Hepatocyte (in vitro differentiated cells): ENCODE measurements around the gene SMYD1. TPM values are rescaled to one million over a fixed set of nuclear protein-coding genes. Genes with fewer than 3 reads are reported as not detected.

Source experiments
- DNase-seq: peaks from one replicate; pipeline ENCODE4 v3.0.0-alpha.2; 2016; ENCODE audit warnings: low spot score
- H2AFZ ChIP-seq: fragments of 200-600 bp; sonication (generic); 2 replicates; pipeline ENCODE4 v1.6.0; 2016; ENCODE audit warnings: antibody characterized with exemption, mild to moderate bottlenecking
- H3K27ac ChIP-seq: fragments of 200-600 bp; sonication (generic); 2 replicates; pipeline ENCODE4 v1.5.1; 2016; ENCODE audit warnings: mild to moderate bottlenecking
- H3K27me3 ChIP-seq: fragments of 200-600 bp; sonication (generic); 2 replicates; pipeline ENCODE4 v1.6.1; 2016
- H3K36me3 ChIP-seq: fragments of 200-600 bp; sonication (generic); replicated peaks from 2 replicates; pipeline ENCODE4 v1.5.1; 2016; ENCODE audit warnings: low read depth; ENCODE audit not compliant: insufficient read depth
- H3K4me1 ChIP-seq: fragments of 200-600 bp; sonication (generic); 2 replicates; pipeline ENCODE4 v1.5.1; 2016; ENCODE audit warnings: mild to moderate bottlenecking, moderate library complexity; ENCODE audit not compliant: insufficient read depth
- H3K4me2 ChIP-seq: fragments of 200-600 bp; sonication (generic); 2 replicates; pipeline ENCODE4 v1.6.0; 2016
- H3K4me3 ChIP-seq: fragments of 200-600 bp; sonication (generic); 2 replicates; pipeline ENCODE4 v1.5.1; 2016; ENCODE audit warnings: mild to moderate bottlenecking
- H3K79me2 ChIP-seq: fragments of 200-600 bp; sonication (generic); 2 replicates; pipeline ENCODE4 v1.6.0; 2017; ENCODE audit warnings: mild to moderate bottlenecking
- H3K9me2 ChIP-seq: fragments of 200-600 bp; sonication (generic); replicated peaks from 2 replicates; pipeline ENCODE4 v1.6.0; 2017; ENCODE audit warnings: mild to moderate bottlenecking; ENCODE audit not compliant: insufficient read depth
- H3K9me3 ChIP-seq: fragments of 200-600 bp; sonication (generic); 2 replicates; pipeline ENCODE4 v1.5.1; 2016; ENCODE audit warnings: low read depth, mild to moderate bottlenecking
- H4K20me1 ChIP-seq: fragments of 200-600 bp; sonication (generic); 2 replicates; pipeline ENCODE4 v1.6.0; 2016; ENCODE audit warnings: mild to moderate bottlenecking; ENCODE audit not compliant: insufficient read depth, poor library complexity, severe bottlenecking
- EZH2 ChIP-seq: fragments of 200-600 bp; sonication (generic); IDR thresholded peaks from 2 replicates; pipeline ENCODE4 v1.6.1; 2016; ENCODE audit warnings: antibody characterized with exemption, mild to moderate bottlenecking, borderline replicate concordance
- EZH2phosphoT487 ChIP-seq: fragments of 200-600 bp; sonication (generic); IDR thresholded peaks from one replicate; pipeline ENCODE4 v1.6.1; 2018; ENCODE audit warnings: antibody characterized with exemption, mild to moderate bottlenecking, low read depth, moderate library complexity; ENCODE audit not compliant: unreplicated experiment, severe bottlenecking
- WGBS: methylation state at CpG from one replicate; pipeline ENCODE4 v1.1.6; 2016; ENCODE audit warnings: low lambda C conversion rate; ENCODE audit errors: missing lambda C conversion rate; 5-methylcytosine and 5-hydroxymethylcytosine counted together
- microRNA-seq: library from miRNA; unstranded; fragments of <30 nt; microRNA quantifications from one replicate; pipeline ENCODE4, GENCODE V29; 2017
- polyA plus RNA-seq: library from polyadenylated mRNA; unstranded; fragments of >200 nt; fragmentation: Nextera tagmentation; extraction: Ambion mirVana; gene quantifications from 2 replicates; pipeline ENCODE4 v1.2.1, GENCODE V29; 2016
- small RNA-seq: library from RNA; depleted of rRNA; stranded (forward); fragments of <200 nt; gene quantifications from one replicate; pipeline ENCODE3, GENCODE V24; 2014
- total RNA-seq: library from RNA; depleted of rRNA; stranded (reverse); fragments of >200 nt; gene quantifications from 2 replicates; pipeline ENCODE4 v1.2.3, GENCODE V29; 2014
- TF ChIP-seq, protein P1 (sequence below): fragments of 200-600 bp; sonication (generic); IDR thresholded peaks from 2 replicates; pipeline ENCODE4 v1.5.1; 2016; ENCODE audit warnings: antibody characterized with exemption, mild to moderate bottlenecking; ENCODE audit not compliant: poor library complexity

SMYD1 gene
- total and polyA plus RNA-seq, 2 experiments from 2014 or later, result 0.10 TPM; not detected in 1

DNA sequence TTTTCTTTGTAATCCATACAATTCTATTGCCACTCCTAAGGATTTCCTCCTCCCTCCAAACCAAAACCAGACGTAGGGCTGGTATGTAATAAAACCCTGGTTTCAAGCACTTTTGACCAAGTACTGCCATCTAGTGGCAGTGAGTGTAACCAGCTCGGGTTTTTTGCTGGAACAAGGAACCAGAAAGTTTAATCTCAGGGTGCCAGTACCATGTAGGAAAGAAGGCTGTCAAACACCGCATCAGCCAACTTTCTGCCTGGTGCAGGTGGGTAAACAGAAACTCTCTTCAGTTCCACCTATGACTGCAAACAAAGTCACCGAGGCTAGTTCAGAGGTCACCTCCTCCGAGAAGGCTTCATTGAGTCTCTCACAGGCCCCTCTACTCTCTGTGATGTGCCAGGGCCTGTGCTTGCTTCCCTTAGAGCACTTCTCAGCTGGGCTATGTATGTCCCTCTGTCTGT lies 92.4 kb downstream of the SMYD1 start:
- DNase-seq, result peak; percentile 87
- Histone ChIP-seq H3K9me2 (no peaks in the 10 kb centered on the region), H3K4me2 (no peak overlapping the region), H3K79me2 (no peaks in the 10 kb centered on the region), H4K20me1 (no peaks in the 10 kb centered on the region), H3K27ac (no peak overlapping the region), H3K36me3 (no peaks in the 10 kb centered on the region), H3K9me3 (no peaks in the 10 kb centered on the region), H2AFZ (no peak overlapping the region), H3K27me3 (no peaks in the 10 kb centered on the region), H3K4me3 (no peak overlapping the region), H3K4me1 (no peaks in the 10 kb centered on the region)
- 38% methylated on average over 5 of the region's 5 CpGs for WGBS
- TF ChIP-seq, protein P1, sequence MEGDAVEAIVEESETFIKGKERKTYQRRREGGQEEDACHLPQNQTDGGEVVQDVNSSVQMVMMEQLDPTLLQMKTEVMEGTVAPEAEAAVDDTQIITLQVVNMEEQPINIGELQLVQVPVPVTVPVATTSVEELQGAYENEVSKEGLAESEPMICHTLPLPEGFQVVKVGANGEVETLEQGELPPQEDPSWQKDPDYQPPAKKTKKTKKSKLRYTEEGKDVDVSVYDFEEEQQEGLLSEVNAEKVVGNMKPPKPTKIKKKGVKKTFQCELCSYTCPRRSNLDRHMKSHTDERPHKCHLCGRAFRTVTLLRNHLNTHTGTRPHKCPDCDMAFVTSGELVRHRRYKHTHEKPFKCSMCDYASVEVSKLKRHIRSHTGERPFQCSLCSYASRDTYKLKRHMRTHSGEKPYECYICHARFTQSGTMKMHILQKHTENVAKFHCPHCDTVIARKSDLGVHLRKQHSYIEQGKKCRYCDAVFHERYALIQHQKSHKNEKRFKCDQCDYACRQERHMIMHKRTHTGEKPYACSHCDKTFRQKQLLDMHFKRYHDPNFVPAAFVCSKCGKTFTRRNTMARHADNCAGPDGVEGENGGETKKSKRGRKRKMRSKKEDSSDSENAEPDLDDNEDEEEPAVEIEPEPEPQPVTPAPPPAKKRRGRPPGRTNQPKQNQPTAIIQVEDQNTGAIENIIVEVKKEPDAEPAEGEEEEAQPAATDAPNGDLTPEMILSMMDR, result peak; percentile 94
- TF ChIP-seq EZH2, result no peak

DNA sequence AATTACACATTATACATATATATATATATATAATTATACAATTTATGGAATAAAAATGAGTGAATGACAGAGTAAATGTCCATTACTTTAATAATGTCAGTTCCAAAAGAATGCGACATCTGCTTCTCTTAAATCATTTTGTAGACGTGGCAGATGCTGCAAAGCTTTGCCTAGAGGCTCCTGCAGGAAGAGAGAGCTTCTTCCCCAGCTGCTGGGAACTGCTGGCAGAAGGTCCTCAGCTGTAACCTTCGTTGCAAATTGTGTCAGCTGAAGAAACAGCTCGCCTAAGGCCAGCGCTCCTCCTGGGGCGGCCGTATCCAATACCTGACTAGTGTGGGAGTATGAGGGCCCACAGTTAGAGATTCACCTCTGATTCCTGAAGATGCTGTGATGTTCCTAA lies 92.9 kb downstream of the SMYD1 start:
- Histone ChIP-seq H3K9me2 (no peaks in the 10 kb centered on the region), H2AFZ (no peak overlapping the region), H3K9me3 (no peaks in the 10 kb centered on the region), H3K27me3 (no peaks in the 10 kb centered on the region), H3K4me3 (no peak overlapping the region), H4K20me1 (no peaks in the 10 kb centered on the region), H3K36me3 (no peaks in the 10 kb centered on the region), H3K27ac (no peak overlapping the region), H3K4me1 (no peaks in the 10 kb centered on the region), H3K79me2 (no peaks in the 10 kb centered on the region), H3K4me2 (no peak overlapping the region)
- TF ChIP-seq EZH2 (no peak), EZH2phosphoT487 (no peak)
- TF ChIP-seq, protein P1, result no peak
- 82% methylated on average over 7 of the region's 7 CpGs for WGBS
- no peak for DNase-seq

DNA sequence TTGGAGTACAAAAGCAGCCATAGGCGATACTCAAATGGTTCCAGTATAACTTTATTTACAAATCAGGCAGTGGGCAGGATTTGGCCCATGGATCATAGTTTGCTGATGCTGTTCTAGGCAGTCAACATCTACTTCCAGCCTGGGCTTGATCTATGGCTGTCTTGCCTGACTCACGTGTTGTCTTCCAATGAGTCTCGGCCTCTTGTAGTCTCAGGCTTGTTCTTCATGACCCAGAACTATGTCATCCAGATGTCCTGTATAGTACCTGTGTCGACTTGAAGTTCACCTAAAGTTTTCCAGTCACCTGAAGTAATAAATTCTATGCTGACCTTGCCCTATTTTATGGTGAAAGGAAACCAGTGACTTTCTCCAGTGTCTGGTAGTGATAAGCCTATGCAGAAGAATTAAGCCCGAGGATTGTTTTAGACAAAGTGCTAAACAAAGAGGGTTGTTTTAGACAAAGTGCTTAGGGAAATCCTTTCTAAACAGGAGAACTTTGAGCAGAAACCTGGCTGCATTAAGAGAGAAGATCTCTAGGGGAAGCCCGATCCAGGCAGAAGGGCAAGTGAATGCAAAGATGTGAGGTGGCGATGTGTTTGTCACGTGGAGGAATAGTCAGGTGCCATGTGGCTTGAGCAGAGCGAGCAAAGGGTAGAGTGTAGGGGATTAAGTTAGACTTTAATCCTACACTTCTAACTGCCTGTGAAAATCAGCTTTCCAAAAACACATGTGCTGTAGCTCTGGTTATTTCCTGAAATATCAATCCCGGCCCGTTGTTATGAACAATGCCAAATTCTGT lies 94.0 kb downstream of the SMYD1 start:
- no peaks in the 10 kb centered on the region for H3K27me3 ChIP-seq
- no peaks in the 10 kb centered on the region for H3K36me3 ChIP-seq
- TF ChIP-seq EZH2phosphoT487 (no peak), EZH2 (no peak)
- TF ChIP-seq, protein P1, result no peak
- 81% methylated on average over 11 of the region's 11 CpGs for WGBS
- no peak overlapping the region for H3K27ac ChIP-seq
- no peaks in the 10 kb centered on the region for H3K79me2 ChIP-seq
- no peaks in the 10 kb centered on the region for H4K20me1 ChIP-seq
- DNase-seq, result no peak
- H3K4me1 ChIP-seq, result no peaks in the 10 kb centered on the region
- H2AFZ ChIP-seq, result no peak overlapping the region
- no peak overlapping the region for H3K4me2 ChIP-seq
- H3K9me3 ChIP-seq, result no peaks in the 10 kb centered on the region
- H3K4me3 ChIP-seq, result no peak overlapping the region
- no peaks in the 10 kb centered on the region for H3K9me2 ChIP-seq

Small RNA genes within 50 kb of the gene (microRNA-seq; reads per million reads assigned to microRNA genes)
- not detected for gene MIR4780

Small RNA genes within 50 kb of the gene (small RNA-seq; reads per million reads assigned to genes)
- not detected for gene MIR4780

Other genes with a start within 250 kb of the SMYD1 start
- gene RGPD2, start 242.0 kb upstream of the SMYD1 start, total RNA-seq, result 30.0 and 31.4 TPM in 2 replicates
- 11.6 and 16.8 TPM in 2 replicates for gene RGPD2, start 242.0 kb upstream of the SMYD1 start, polyA plus RNA-seq
- gene RNU2-63P, start 51.3 kb upstream of the SMYD1 start, total RNA-seq, result not detected in 2 replicates
- gene RNU2-63P, start 51.3 kb upstream of the SMYD1 start, polyA plus RNA-seq, result 1.4 and 1.5 TPM in 2 replicates
- gene KRCC1, start 12.0 kb upstream of the SMYD1 start, total RNA-seq, result 30.4 and 30.9 TPM in 2 replicates
- 18.3 and 18.5 TPM in 2 replicates for gene KRCC1, start 12.0 kb upstream of the SMYD1 start, polyA plus RNA-seq
- gene FABP1, start 60.2 kb downstream of the SMYD1 start, total RNA-seq, result 165 and 244 TPM in 2 replicates
- 763 and 780 TPM in 2 replicates for gene FABP1, start 60.2 kb downstream of the SMYD1 start, polyA plus RNA-seq
- gene THNSL2, start 102.5 kb downstream of the SMYD1 start, total RNA-seq, result 4.8 and 7.1 TPM in 2 replicates
- 3.7 and 7.1 TPM in 2 replicates for gene THNSL2, start 102.5 kb downstream of the SMYD1 start, polyA plus RNA-seq